GM10266 (cell line): ENCODE measurements around the gene AFF1.
"Not testable (repeated sequence)": the region's sequence is repeated elsewhere in the genome, so short reads cannot be mapped to it uniquely, and the experiment has no call there.

ENCODE experiments used
- DNase-seq: peaks from one replicate; pipeline ENCODE4 v3.0.0; 2012; ENCODE audit errors: extremely low spot score
- TF ChIP-seq, protein P1 (sequence below): IDR thresholded peaks from 2 replicates; pipeline ENCODE4 v1.5.1; 2012; ENCODE audit warnings: mild to moderate bottlenecking, low read depth; ENCODE audit not compliant: control insufficient read depth, insufficient read depth; ENCODE audit errors: missing control alignments

The AFF1 gene

DNA sequence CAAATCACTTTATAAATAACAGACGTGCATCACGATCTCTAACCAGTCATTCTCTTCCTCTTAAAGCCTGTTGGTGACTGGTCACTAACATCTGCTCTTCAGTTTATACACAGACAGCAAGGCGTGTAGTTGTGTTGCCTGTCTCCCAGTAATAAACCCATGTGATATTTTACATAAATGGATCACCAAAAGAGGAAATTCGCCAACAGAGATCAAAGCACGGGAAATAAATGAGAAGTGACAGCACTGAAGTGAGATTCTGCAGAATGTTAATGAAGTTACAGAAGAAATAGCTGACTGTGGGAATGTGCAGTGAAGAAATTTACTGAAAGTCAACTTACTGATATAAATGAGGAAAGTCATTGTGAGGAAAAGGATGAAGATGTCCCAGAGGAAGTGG, 47.0 kb downstream of the AFF1 start:
- DNase-seq: no peak

DNA sequence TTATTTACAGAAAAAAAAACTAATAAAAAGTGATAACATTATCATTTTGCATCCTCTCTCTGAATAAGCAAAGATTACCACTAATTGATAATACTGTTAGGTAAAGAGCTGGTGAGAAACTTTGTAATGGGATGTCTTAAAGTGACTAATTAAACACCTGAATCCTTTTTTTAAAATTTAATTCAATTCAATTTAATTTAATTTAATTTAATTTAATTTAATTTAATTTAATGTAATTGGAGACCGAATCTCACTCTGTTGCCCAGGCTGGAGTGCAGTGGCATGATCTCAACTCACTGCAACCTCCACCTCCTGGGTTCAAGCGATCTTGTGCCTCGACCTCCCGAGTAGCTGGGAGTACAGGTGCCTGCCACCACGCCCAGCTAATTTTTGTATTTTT, 51.0 kb downstream of the AFF1 start:
- not testable (repeated sequence) for DNase-seq

More for the DNA sequence above, 47.0 kb downstream of the AFF1 start:
- TF ChIP-seq, protein P1, sequence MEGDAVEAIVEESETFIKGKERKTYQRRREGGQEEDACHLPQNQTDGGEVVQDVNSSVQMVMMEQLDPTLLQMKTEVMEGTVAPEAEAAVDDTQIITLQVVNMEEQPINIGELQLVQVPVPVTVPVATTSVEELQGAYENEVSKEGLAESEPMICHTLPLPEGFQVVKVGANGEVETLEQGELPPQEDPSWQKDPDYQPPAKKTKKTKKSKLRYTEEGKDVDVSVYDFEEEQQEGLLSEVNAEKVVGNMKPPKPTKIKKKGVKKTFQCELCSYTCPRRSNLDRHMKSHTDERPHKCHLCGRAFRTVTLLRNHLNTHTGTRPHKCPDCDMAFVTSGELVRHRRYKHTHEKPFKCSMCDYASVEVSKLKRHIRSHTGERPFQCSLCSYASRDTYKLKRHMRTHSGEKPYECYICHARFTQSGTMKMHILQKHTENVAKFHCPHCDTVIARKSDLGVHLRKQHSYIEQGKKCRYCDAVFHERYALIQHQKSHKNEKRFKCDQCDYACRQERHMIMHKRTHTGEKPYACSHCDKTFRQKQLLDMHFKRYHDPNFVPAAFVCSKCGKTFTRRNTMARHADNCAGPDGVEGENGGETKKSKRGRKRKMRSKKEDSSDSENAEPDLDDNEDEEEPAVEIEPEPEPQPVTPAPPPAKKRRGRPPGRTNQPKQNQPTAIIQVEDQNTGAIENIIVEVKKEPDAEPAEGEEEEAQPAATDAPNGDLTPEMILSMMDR: no peak

DNA sequence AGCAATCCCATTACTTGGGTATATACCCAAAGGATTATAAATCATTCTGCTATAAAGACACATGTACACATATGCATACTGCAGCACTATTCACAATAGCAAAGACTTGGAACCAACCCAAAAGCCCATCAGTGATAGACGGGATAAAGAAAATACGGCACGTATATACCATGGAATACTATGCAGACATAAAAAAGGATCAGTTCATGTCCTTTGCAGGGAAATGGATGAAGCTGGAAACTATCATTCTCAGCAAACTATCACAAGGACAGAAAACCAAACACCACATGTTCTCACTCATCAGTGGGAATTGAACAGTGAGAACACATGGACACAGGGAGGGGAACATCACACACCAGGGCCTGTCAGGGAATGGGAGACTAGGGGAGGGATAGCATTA, 54.8 kb downstream of the AFF1 start:
- DNase-seq: not testable (repeated sequence)

DNA sequence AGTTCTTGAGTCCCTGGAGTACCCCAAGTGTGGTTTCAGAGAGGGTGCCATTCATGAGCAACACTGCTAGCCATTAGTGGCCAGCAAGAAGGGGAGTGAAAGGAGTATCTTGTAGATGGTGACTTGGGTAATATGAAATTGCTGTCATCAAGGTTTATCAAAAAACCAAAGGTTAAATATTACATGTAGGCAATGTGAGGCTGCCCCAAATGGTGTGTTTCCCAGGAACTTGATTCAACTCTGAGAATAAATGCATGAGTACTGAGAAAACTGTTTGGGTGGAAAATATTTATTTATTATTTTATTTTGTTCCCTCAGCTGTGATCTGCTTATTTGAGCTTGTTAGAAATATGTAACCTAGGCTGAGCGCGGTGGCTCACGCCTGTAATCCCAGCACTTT, 55.7 kb downstream of the AFF1 start:
- TF ChIP-seq, protein P1: no peak
- no peak for DNase-seq

DNA sequence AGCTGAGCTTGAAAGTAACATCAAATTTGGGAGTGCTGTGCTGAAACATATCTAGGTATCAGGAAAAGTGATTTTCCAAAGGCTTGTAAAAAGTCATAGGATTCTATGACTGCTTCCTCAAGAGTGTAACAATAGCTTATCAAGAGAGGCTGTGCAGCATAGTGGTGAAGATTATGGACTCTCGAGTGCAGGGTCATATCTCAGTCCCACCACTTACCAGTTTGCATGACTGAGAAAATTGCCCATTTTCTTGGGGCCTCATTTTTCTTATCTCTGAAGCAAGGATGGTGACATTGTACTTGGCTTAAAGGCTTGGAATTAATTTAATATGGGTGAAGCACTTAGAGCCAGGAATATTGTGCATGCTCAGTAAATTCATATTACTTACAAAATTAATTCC, 57.2 kb downstream of the AFF1 start:
- DNase-seq: no peak
- TF ChIP-seq, protein P1: no peak

DNA sequence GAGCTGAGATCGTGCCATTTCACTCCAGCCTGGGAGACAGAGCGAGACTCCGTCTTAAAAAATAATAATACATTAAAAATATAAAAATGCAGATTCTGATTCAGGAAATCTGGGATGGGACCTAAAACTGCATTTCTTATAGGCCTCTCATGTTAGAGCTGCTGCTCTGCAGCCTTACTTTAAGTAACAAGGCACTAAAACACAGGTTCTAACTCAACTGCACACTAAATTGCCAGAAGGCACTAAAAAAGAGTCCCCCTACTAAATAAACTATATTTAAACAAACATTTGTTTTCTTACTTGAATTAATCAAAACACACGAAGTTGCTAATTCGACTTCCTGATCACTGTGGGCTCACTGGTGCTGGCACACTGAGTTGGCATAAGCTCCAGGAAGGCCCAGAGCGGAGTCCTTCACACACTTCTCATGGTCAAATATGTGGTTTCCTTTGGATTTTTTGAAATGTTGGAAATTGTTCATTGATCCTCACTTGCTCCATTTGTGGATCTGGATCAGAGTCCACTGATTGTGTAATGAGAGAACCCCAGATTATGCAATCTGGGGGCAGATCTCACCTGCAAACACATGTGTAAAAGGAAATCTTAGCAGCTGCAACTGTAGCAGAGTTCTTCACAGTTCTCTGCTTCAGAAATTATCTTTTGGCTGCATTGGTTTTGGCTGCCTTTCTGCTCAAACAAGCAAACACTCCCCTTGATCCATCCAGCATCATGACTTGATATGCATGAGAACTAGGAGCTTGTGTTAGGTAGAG, 59.3 kb downstream of the AFF1 start:
- TF ChIP-seq, protein P1: no peak
- no peak for DNase-seq

DNA sequence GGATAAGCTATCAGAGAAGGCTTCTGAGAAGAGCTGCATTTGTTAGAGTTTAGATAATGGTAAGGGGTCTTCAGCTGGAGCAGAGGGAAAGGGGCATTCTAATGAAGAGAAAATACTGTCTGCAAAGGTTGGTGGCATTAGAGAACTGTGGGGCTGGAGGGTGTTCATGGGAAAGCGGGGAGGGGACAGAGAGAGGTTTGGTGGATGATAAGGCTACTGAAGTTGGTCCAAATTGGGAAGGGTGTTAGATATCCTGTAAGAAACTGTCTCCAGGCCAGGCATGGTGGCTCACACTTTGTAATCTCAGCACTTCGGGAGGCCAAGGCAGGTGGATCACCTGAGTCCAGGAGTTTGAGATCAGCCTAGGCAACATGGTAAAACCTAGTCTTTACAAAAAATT, 59.9 kb downstream of the AFF1 start:
- no peak for DNase-seq
- TF ChIP-seq, protein P1: no peak

DNA sequence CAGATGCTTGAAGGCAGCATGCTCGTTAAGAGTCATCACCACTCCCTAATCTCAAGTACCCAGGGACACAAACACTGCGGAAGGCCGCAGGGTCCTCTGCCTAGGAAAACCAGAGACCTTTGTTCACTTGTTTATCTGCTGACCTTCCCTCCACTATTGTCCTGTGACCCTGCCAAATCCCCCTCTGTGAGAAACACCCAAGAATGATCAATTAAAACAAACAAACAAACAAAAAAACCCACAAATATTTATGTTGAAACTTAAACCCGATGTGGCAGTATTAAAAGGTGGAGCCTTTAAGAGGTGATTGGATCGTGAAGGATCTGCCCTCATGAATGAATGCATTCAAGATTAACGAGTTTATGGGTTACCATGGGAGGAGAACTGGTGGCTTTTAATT, 61.7 kb downstream of the AFF1 start:
- DNase-seq: not testable (repeated sequence)

DNA sequence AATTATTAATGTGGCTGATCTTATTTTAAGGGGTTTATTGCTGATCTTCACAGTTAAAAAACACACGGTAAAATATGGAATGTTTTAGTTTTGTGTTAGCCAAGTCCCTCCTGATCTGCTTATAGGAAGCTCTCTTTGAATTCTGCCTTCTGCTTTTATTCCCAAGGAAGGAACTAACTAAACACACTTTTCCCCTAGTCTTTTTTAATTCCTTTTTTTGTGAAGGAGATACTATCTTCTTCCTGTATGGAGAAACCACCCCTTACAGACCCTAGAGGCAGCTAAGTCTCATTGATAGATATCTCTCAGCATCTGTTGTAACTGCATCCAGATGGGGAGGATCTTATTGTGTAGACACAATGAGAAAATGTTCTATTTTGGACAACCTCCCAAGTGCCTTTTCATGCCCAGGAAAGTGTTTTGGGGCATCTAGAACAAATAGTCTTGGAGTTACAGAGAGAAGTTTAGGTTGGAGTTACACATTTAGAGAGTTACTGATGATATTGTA, 64.4 kb downstream of the AFF1 start:
- TF ChIP-seq, protein P1: no peak

More for the DNA sequence above, 64.4 kb downstream of the AFF1 start:
- DNase-seq: no peak
